NB4 (cell line): Measurements from ENCODE around the gene ANKRD11.

Source experiments
- CTCF ChIP-seq: IDR thresholded peaks from one replicate; pipeline ENCODE4 v1.5.1; 2012; ENCODE audit warnings: low read depth, low read length
- POLR2A ChIP-seq: IDR thresholded peaks from 2 replicates; pipeline ENCODE4 v1.6.1; 2011; ENCODE audit warnings: mild to moderate bottlenecking; ENCODE audit not compliant: insufficient read length; ENCODE audit errors: extremely low read depth

DNA sequence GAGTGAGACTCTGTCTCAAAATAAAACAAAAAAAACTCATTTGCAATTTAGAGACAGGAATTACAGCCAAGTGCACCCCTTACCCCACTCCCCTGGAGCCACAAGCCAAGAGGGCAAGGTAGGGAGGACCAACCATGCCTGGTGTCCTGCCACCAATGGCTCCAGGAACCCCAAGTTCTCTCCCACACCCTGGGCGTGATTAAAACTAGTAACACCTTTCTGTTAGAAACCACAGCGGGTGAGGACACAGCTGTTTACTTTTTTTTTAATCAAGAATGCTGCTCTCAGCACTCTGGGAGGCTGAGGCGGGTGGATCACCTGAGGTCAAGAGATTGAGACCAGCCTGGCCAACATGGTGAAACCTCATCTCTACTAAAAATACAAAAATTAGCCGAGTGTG is 38.1 kb downstream of the ANKRD11 start:
- TF ChIP-seq POLR2A (no peak), CTCF (no peak)
